Umbilical cord (tissue), 2 donors: ENCODE measurements around the gene TMPRSS13. TPM values are rescaled to one million over a fixed set of nuclear protein-coding genes. Genes with fewer than 3 reads are reported as not detected.
A peak's percentile ranks its signal among the peaks of the same experiment; 100 is the strongest.
"Not testable (repeated sequence)": the region's sequence is repeated elsewhere in the genome, so short reads cannot be mapped to it uniquely, and the experiment has no call there.

Source experiments
- DNase-seq: peaks from one replicate; pipeline ENCODE4 v3.0.0-alpha.2; 2015; ENCODE audit warnings: low spot score
- total RNA-seq: library from RNA; depleted of rRNA; stranded (reverse); fragments of >200 nt; gene quantifications from one replicate; pipeline ENCODE4 v1.2.3, GENCODE V29; 2014; ENCODE audit warnings: low replicate concordance; ENCODE audit not compliant: insufficient read depth

Gene TMPRSS13
- 0.72 TPM for total RNA-seq

GRCh38 chr11:117929142-117929915 is at the start of gene TMPRSS13:
TMPRSS13 (minus strand) TSS chr11:117929402; CDS start chr11:117929307, 95 bp downstream.
- DNase-seq: peak; percentile 69

- no peak for DNase-seq
Measured at GRCh38 chr11:117978991-117979390, 49.8 kb upstream of the TMPRSS13 start.

- DNase-seq: not testable (repeated sequence)
Measured at GRCh38 chr11:117978291-117978910, 49.2 kb upstream of the TMPRSS13 start.

GRCh38 chr11:117977612-117978264 is 48.5 kb upstream of the TMPRSS13 start:
- DNase-seq: not testable (repeated sequence)

- DNase-seq: no peak
Measured at GRCh38 chr11:117977029-117977428, 47.8 kb upstream of the TMPRSS13 start.

- DNase-seq: no peak
Measured at GRCh38 chr11:117976445-117976844, 47.2 kb upstream of the TMPRSS13 start.

- no peak for DNase-seq
Measured at GRCh38 chr11:117973503-117973860, 44.3 kb upstream of the TMPRSS13 start.

GRCh38 chr11:117972629-117973502 is 43.7 kb upstream of the TMPRSS13 start:
- DNase-seq: no peak

GRCh38 chr11:117972044-117972443 is 42.8 kb upstream of the TMPRSS13 start:
- no peak for DNase-seq

GRCh38 chr11:117970400-117971024 is 41.3 kb upstream of the TMPRSS13 start:
- DNase-seq: peak; percentile 28

- DNase-seq: no peak
Measured at GRCh38 chr11:117969160-117969991, 40.2 kb upstream of the TMPRSS13 start.

- no peak for DNase-seq
Measured at GRCh38 chr11:117966908-117967307, 37.7 kb upstream of the TMPRSS13 start.

- no peak for DNase-seq
Measured at GRCh38 chr11:117962826-117963225, 33.6 kb upstream of the TMPRSS13 start.

- no peak for DNase-seq
Measured at GRCh38 chr11:117961896-117962295, 32.7 kb upstream of the TMPRSS13 start.

GRCh38 chr11:117960406-117960805 is 31.2 kb upstream of the TMPRSS13 start:
- no peak for DNase-seq

GRCh38 chr11:117959438-117960149 is 30.4 kb upstream of the TMPRSS13 start:
- DNase-seq: no peak

GRCh38 chr11:117958949-117959348 is 29.7 kb upstream of the TMPRSS13 start:
- DNase-seq: no peak

- DNase-seq: no peak
Measured at GRCh38 chr11:117953024-117953671, 23.9 kb upstream of the TMPRSS13 start.
